ENCODE results near the gene GKN1.

The GKN1 gene

GRCh38 chr2:68959001-68959400 lies 15.4 kb upstream of the GKN1 start:
- H3K36me3 ChIP-seq: no peaks in the 10 kb centered on the region
- H3K27ac ChIP-seq: no peak overlapping the region
- H3K4me1 ChIP-seq (ENCODE audit: control insufficient read depth in 1 of 2, insufficient read depth in 1 of 2, low read depth in 1 of 2, low read length in 1 of 2): no peaks in the 10 kb centered on the region
- no peak overlapping the region for H3K4me3 ChIP-seq (ENCODE audit: low read depth in 1 of 2, low read length in 1 of 2)
- H3K27me3 ChIP-seq: no peaks in the 10 kb centered on the region
- no peaks in the 10 kb centered on the region for H3K9me3 ChIP-seq
- TF ChIP-seq, protein P1, sequence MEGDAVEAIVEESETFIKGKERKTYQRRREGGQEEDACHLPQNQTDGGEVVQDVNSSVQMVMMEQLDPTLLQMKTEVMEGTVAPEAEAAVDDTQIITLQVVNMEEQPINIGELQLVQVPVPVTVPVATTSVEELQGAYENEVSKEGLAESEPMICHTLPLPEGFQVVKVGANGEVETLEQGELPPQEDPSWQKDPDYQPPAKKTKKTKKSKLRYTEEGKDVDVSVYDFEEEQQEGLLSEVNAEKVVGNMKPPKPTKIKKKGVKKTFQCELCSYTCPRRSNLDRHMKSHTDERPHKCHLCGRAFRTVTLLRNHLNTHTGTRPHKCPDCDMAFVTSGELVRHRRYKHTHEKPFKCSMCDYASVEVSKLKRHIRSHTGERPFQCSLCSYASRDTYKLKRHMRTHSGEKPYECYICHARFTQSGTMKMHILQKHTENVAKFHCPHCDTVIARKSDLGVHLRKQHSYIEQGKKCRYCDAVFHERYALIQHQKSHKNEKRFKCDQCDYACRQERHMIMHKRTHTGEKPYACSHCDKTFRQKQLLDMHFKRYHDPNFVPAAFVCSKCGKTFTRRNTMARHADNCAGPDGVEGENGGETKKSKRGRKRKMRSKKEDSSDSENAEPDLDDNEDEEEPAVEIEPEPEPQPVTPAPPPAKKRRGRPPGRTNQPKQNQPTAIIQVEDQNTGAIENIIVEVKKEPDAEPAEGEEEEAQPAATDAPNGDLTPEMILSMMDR (IDR thresholded peaks at IDR 0.05): no peak

- H3K36me3 ChIP-seq: no peaks in the 10 kb centered on the region
- no peak overlapping the region for H3K4me3 ChIP-seq (ENCODE audit: low read depth in 1 of 2, low read length in 1 of 2)
- H3K4me1 ChIP-seq (ENCODE audit: control insufficient read depth in 1 of 2, insufficient read depth in 1 of 2, low read depth in 1 of 2, low read length in 1 of 2): no peaks in the 10 kb centered on the region
- H3K27ac ChIP-seq: no peak overlapping the region
- H3K27me3 ChIP-seq: no peaks in the 10 kb centered on the region
- TF ChIP-seq, protein P1 (IDR thresholded peaks at IDR 0.05): no peak
- no peaks in the 10 kb centered on the region for H3K9me3 ChIP-seq
Measured at GRCh38 chr2:68961380-68961779, 13.1 kb upstream of the GKN1 start.

DNA sequence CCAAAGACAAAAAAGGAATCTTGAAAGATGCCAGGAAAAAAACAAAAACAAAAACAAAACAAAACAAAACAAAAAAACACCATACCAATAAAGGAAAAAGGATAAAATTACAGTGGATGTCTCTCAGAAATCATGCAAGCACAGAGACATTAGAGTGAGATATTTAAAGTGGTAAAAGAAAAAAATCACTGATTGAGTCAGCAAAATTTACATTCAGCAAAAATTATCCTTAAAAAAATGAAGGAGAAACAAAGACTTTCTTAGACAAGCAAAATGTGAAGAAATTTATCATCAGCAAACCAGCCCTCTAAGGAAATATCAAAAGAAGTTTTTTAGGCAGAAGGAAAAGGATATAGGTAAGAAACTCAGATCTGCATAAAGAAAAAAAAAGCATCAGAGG lies 10.2 kb upstream of the GKN1 start:
- TF ChIP-seq, protein P1 (IDR thresholded peaks at IDR 0.05): no peak
- Histone ChIP-seq H3K4me1 (ENCODE audit: control insufficient read depth in 1 of 2, insufficient read depth in 1 of 2, low read depth in 1 of 2, low read length in 1 of 2) (no peaks in the 10 kb centered on the region), H3K4me3 (ENCODE audit: low read depth in 1 of 2, low read length in 1 of 2) (no peak overlapping the region), H3K36me3 (no peaks in the 10 kb centered on the region), H3K27me3 (no peaks in the 10 kb centered on the region), H3K9me3 (no peaks in the 10 kb centered on the region), H3K27ac (no peak overlapping the region)

GRCh38 chr2:68968221-68968620 lies 6.2 kb upstream of the GKN1 start:
- Histone ChIP-seq H3K9me3 (no peaks in the 10 kb centered on the region), H3K4me3 (ENCODE audit: low read depth in 1 of 2, low read length in 1 of 2) (no peak overlapping the region), H3K27ac (no peak overlapping the region), H3K36me3 (no peaks in the 10 kb centered on the region), H3K27me3 (no peaks in the 10 kb centered on the region), H3K4me1 (ENCODE audit: control insufficient read depth in 1 of 2, insufficient read depth in 1 of 2, low read depth in 1 of 2, low read length in 1 of 2) (no peaks in the 10 kb centered on the region)
- TF ChIP-seq, protein P1 (IDR thresholded peaks at IDR 0.05): no peak

DNA sequence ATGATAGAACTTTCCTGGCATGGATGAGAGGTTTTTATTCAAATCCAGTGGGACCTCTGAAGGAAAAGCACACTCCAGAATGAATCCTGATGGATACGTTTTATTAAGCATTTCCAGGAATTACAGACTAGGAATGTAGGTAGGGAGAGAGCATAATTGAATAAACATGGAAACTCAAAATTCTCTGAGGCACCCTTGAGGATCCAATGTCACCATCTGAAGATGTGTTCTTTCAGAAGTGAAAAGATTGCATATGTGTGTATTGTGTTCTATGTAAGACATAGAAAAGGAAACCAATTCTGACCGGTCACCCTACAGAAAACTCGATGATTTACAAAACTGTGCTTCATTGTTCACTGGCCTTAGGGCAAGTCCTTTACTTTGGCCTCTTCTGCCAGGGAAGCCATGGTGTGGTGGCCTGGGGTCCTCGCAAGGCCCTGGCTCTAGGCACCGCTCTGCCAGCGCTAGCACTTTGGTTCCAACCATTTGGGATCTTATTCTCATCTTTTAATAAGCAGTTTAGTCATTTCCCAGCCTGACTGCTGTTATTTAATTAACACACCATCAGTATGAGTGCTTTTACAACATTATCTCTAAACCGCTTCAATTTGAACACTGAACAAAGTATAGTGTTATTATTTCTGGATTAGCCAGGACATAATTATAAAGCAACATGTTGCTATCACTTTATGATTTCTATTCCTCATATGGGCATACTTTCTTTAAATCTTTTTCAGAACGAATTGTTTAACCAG lies 4.5 kb upstream of the GKN1 start:
- Histone ChIP-seq H3K27me3 (peaks cover 6% of the 10 kb centered on the region), H3K36me3 (no peaks in the 10 kb centered on the region), H3K27ac (no peak overlapping the region), H3K4me1 (ENCODE audit: control insufficient read depth in 1 of 2, insufficient read depth in 1 of 2, low read depth in 1 of 2, low read length in 1 of 2) (no peaks in the 10 kb centered on the region), H3K9me3 (no peaks in the 10 kb centered on the region), H3K4me3 (ENCODE audit: low read depth in 1 of 2, low read length in 1 of 2) (no peak overlapping the region)
- TF ChIP-seq, protein P1 (IDR thresholded peaks at IDR 0.05): no peak
